H1 (cell line): ENCODE results near the gene LSM10. TPM values are rescaled to one million over a fixed set of nuclear protein-coding genes. Genes with fewer than 3 reads are reported as not detected.

Experiments used
- CHD7 ChIP-seq: fragments of 300-600 bp; sonication (generic); IDR thresholded peaks from 2 replicates; pipeline ENCODE4 v1.7.1; 2012; ENCODE audit warnings: low read length, moderate library complexity, mild to moderate bottlenecking, inconsistent platforms; ENCODE audit not compliant: insufficient replicate concordance
- GABPA ChIP-seq: IDR thresholded peaks from 2 replicates; pipeline ENCODE4 v1.6.1; 2011; ENCODE audit warnings: mild to moderate bottlenecking, low read length, moderate library complexity, borderline replicate concordance; ENCODE audit not compliant: insufficient read depth
- GTF2F1 ChIP-seq: IDR thresholded peaks from 2 replicates; pipeline ENCODE4 v1.6.1; 2012; ENCODE audit warnings: low read depth, low read length, improper control_type of control experiment, borderline replicate concordance
- MAFK ChIP-seq: IDR thresholded peaks from 2 replicates; pipeline ENCODE4 v1.6.1; 2012; ENCODE audit warnings: low read depth, mild to moderate bottlenecking, improper control_type of control experiment, low read length
- POLR2A ChIP-seq, 2 experiments: IDR thresholded peaks; 1 replicate in 1 of 2; 2 replicates in 1 of 2; pipeline ENCODE4 v1.6.1; 2011; ENCODE audit warnings: low read depth in 2 of 2, low read length in 2 of 2, mild to moderate bottlenecking in 2 of 2; ENCODE audit errors: control extremely low read depth in 1 of 2
- SIRT6 ChIP-seq: IDR thresholded peaks from one replicate; pipeline ENCODE4 v1.7.1; 2012; ENCODE audit warnings: low read length, inconsistent platforms
- SIX5 ChIP-seq: IDR thresholded peaks from 2 replicates; pipeline ENCODE4 v1.6.1; 2011; ENCODE audit warnings: mild to moderate bottlenecking, low read depth, low read length
- USF2 ChIP-seq: IDR thresholded peaks from 2 replicates; pipeline ENCODE4 v1.6.1; 2011; ENCODE audit warnings: low read length, improper control_type of control experiment
- polyA plus RNA-seq, 7 experiments: library from polyadenylated mRNA; depleted of rRNA in 3 of 7; stranded (reverse) in 5 of 7; unstranded in 2 of 7; fragments of >200 nt in 5 of 7; fragments of 200-250 nt in 2 of 7; gene quantifications; 1 replicate in 5 of 7; 2 replicates in 1 of 7; 4 replicates in 1 of 7; pipeline versions ENCODE4 v1.2.1 to v1.2.3, GENCODE V29; 2011 to 2013; ENCODE audit warnings: missing spikeins in 2 of 7, mixed read lengths in 2 of 7
- total RNA-seq: library from RNA; stranded (reverse); fragmentation: NEBNext Ultra II Directional; extraction: Animal tissue kit (Norgen Biotek cat#: 25700); gene quantifications from 2 replicates; pipeline ENCODE4 v1.2.1, GENCODE V29; 2021
- TF ChIP-seq, protein P1 (sequence below): IDR thresholded peaks from 2 replicates; pipeline ENCODE4 v1.6.1; 2011; ENCODE audit warnings: low read depth, mild to moderate bottlenecking, low read length; ENCODE audit not compliant: insufficient read depth

The LSM10 gene
- total and polyA plus RNA-seq, 2 of the 8 experiments (the other 6 are each of a cell fraction or from before 2014, with no cell fraction given), result 59.5 to 140 TPM

DNA sequence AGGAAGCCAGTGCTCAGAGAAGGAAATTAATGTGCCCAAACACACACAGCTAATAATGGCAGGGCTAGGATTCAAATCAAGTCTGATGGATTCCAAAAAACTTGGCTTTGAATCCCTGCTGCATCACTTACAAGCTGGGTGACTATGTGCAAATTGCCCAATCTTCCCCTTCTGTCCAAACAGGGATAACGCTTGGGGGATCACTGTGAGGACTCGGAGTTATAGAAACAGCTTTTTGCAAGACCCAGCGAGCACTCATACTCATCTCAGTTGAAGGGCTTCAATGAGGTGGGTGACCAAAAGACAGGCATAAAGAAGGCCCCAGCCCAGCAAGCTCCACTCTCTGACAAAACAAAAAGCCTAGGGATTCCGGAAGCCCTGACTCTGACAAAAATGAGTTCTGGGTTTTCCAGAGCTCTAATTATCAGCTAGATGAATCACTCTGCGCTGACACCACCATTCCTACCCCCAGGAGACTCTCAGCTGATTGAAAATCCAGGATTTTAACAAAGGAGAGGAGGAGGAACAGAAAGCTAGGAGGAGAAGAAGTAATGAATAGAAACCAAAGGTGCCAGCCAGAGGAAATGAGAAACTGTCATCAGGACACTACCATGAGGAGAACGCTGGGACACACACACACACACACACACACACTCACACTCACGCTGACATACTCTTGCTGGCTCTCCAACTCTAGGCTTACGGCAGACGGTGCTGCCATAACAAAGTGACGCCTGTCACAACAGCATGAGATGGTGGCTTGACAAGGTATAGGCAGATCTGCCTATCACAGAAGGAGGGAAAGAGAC lies 10.4 kb downstream of the LSM10 start (continued):
- no peak for TF ChIP-seq CHD7
- TF ChIP-seq USF2, result no peak
- no peak for TF ChIP-seq SIX5
- TF ChIP-seq SIRT6, result no peak
- TF ChIP-seq GTF2F1, result no peak
- TF ChIP-seq MAFK, result no peak
- no peak for TF ChIP-seq POLR2A (IDR thresholded peaks at IDR 0.05; ENCODE audit: control extremely low read depth in 1 of 2, low read depth in 2 of 2, low read length in 2 of 2)
- no peak for TF ChIP-seq GABPA
- TF ChIP-seq, protein P1, sequence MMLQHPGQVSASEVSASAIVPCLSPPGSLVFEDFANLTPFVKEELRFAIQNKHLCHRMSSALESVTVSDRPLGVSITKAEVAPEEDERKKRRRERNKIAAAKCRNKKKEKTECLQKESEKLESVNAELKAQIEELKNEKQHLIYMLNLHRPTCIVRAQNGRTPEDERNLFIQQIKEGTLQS, result no peak
